ENCODE measurements around the gene KIF7. TPM values are rescaled to one million over a fixed set of nuclear protein-coding genes. Genes with fewer than 3 reads are reported as not detected.

The KIF7 gene
- total RNA-seq, 1 experiment from 2014 or later, result 20.4 TPM

- TF ChIP-seq ATF2 (CRISPR knock-in tag; IDR thresholded peaks at IDR 0.05; ENCODE audit: borderline replicate concordance, low read depth), result no peak
- 0 out of 2 replicates have a peak, but pooled peaks have one; percentile 39 for TF ChIP-seq NFE2L1 (CRISPR knock-in tag; IDR thresholded peaks at IDR 0.05)
- TF ChIP-seq, protein P1, sequence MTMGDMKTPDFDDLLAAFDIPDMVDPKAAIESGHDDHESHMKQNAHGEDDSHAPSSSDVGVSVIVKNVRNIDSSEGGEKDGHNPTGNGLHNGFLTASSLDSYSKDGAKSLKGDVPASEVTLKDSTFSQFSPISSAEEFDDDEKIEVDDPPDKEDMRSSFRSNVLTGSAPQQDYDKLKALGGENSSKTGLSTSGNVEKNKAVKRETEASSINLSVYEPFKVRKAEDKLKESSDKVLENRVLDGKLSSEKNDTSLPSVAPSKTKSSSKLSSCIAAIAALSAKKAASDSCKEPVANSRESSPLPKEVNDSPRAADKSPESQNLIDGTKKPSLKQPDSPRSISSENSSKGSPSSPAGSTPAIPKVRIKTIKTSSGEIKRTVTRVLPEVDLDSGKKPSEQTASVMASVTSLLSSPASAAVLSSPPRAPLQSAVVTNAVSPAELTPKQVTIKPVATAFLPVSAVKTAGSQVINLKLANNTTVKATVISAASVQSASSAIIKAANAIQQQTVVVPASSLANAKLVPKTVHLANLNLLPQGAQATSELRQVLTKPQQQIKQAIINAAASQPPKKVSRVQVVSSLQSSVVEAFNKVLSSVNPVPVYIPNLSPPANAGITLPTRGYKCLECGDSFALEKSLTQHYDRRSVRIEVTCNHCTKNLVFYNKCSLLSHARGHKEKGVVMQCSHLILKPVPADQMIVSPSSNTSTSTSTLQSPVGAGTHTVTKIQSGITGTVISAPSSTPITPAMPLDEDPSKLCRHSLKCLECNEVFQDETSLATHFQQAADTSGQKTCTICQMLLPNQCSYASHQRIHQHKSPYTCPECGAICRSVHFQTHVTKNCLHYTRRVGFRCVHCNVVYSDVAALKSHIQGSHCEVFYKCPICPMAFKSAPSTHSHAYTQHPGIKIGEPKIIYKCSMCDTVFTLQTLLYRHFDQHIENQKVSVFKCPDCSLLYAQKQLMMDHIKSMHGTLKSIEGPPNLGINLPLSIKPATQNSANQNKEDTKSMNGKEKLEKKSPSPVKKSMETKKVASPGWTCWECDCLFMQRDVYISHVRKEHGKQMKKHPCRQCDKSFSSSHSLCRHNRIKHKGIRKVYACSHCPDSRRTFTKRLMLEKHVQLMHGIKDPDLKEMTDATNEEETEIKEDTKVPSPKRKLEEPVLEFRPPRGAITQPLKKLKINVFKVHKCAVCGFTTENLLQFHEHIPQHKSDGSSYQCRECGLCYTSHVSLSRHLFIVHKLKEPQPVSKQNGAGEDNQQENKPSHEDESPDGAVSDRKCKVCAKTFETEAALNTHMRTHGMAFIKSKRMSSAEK (CRISPR knock-in tag; IDR thresholded peaks at IDR 0.05; ENCODE audit: borderline replicate concordance), result no peak
- no peak for TF ChIP-seq JAZF1 (CRISPR knock-in tag; IDR thresholded peaks at IDR 0.05)
- TF ChIP-seq, protein P2, sequence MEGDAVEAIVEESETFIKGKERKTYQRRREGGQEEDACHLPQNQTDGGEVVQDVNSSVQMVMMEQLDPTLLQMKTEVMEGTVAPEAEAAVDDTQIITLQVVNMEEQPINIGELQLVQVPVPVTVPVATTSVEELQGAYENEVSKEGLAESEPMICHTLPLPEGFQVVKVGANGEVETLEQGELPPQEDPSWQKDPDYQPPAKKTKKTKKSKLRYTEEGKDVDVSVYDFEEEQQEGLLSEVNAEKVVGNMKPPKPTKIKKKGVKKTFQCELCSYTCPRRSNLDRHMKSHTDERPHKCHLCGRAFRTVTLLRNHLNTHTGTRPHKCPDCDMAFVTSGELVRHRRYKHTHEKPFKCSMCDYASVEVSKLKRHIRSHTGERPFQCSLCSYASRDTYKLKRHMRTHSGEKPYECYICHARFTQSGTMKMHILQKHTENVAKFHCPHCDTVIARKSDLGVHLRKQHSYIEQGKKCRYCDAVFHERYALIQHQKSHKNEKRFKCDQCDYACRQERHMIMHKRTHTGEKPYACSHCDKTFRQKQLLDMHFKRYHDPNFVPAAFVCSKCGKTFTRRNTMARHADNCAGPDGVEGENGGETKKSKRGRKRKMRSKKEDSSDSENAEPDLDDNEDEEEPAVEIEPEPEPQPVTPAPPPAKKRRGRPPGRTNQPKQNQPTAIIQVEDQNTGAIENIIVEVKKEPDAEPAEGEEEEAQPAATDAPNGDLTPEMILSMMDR (IDR thresholded peaks at IDR 0.05), result no peak
- TF ChIP-seq, protein P3, sequence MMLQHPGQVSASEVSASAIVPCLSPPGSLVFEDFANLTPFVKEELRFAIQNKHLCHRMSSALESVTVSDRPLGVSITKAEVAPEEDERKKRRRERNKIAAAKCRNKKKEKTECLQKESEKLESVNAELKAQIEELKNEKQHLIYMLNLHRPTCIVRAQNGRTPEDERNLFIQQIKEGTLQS (CRISPR knock-in tag; conservative IDR thresholded peaks at IDR 0.05), result no peak
- TF ChIP-seq, protein P4, sequence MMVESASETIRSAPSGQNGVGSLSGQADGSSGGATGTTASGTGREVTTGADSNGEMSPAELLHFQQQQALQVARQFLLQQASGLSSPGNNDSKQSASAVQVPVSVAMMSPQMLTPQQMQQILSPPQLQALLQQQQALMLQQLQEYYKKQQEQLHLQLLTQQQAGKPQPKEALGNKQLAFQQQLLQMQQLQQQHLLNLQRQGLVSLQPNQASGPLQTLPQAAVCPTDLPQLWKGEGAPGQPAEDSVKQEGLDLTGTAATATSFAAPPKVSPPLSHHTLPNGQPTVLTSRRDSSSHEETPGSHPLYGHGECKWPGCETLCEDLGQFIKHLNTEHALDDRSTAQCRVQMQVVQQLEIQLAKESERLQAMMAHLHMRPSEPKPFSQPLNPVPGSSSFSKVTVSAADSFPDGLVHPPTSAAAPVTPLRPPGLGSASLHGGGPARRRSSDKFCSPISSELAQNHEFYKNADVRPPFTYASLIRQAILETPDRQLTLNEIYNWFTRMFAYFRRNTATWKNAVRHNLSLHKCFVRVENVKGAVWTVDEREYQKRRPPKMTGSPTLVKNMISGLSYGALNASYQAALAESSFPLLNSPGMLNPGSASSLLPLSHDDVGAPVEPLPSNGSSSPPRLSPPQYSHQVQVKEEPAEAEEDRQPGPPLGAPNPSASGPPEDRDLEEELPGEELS (CRISPR knock-in tag; IDR thresholded peaks at IDR 0.05), result no peak; the same call in 1 of the 2 replicates
- TF ChIP-seq SP1 (CRISPR knock-in tag; conservative IDR thresholded peaks at IDR 0.05), result peak; percentile 75
- TF ChIP-seq, protein P5, sequence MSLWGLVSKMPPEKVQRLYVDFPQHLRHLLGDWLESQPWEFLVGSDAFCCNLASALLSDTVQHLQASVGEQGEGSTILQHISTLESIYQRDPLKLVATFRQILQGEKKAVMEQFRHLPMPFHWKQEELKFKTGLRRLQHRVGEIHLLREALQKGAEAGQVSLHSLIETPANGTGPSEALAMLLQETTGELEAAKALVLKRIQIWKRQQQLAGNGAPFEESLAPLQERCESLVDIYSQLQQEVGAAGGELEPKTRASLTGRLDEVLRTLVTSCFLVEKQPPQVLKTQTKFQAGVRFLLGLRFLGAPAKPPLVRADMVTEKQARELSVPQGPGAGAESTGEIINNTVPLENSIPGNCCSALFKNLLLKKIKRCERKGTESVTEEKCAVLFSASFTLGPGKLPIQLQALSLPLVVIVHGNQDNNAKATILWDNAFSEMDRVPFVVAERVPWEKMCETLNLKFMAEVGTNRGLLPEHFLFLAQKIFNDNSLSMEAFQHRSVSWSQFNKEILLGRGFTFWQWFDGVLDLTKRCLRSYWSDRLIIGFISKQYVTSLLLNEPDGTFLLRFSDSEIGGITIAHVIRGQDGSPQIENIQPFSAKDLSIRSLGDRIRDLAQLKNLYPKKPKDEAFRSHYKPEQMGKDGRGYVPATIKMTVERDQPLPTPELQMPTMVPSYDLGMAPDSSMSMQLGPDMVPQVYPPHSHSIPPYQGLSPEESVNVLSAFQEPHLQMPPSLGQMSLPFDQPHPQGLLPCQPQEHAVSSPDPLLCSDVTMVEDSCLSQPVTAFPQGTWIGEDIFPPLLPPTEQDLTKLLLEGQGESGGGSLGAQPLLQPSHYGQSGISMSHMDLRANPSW (CRISPR knock-in tag; conservative IDR thresholded peaks at IDR 0.05; ENCODE audit: low read depth), result no peak
- no peak for TF ChIP-seq TCF7 (CRISPR knock-in tag; IDR thresholded peaks at IDR 0.05; ENCODE audit: low read depth)
- TF ChIP-seq MXD4 (CRISPR knock-in tag; IDR thresholded peaks at IDR 0.05; ENCODE audit: borderline replicate concordance), result no peak
- TF ChIP-seq ERG (CRISPR knock-in tag; IDR thresholded peaks at IDR 0.05), result peak; percentile 16; the same call in 1 of the 2 replicates
- TF ChIP-seq NFATC4 (CRISPR knock-in tag; IDR thresholded peaks at IDR 0.05), result no peak
- TF ChIP-seq KAT7 (CRISPR knock-in tag; IDR thresholded peaks at IDR 0.05; ENCODE audit: borderline replicate concordance), result peak; percentile 81; the same call in 1 of the 2 replicates
- no peak for TF ChIP-seq OVOL2 (CRISPR knock-in tag; IDR thresholded peaks at IDR 0.05; ENCODE audit: borderline replicate concordance)
- TF ChIP-seq MYBL2 (CRISPR knock-in tag; IDR thresholded peaks at IDR 0.05), result peak; percentile 53; the same call in 1 of the 2 replicates
- TF ChIP-seq USF1 (CRISPR knock-in tag; IDR thresholded peaks at IDR 0.05), result no peak
- no peak for TF ChIP-seq ZNF423 (CRISPR knock-in tag; IDR thresholded peaks at IDR 0.05)
Observed at GRCh38 chr15:89654847-89655805, at the start of gene KIF7 (continued).

Data from WTC11 (cell line).